LNCaP clone FGC (cell line): ENCODE results near the gene GGTA1.

Experiments used
- DNase-seq: peaks from one replicate; pipeline ENCODE4 v3.0.0-alpha.2; 2011; ENCODE audit warnings: low read depth
- H3K4me3 ChIP-seq: 2 replicates; pipeline ENCODE4 v1.5.1; 2011; ENCODE audit warnings: mild to moderate bottlenecking, low read depth, low read length, control low read depth
- TF ChIP-seq, protein P1 (sequence below): IDR thresholded peaks from 2 replicates; pipeline ENCODE4 v1.5.1; 2012; ENCODE audit warnings: mild to moderate bottlenecking; ENCODE audit not compliant: control insufficient read depth, insufficient read depth; ENCODE audit errors: extremely low read depth

GGTA1 gene

DNA sequence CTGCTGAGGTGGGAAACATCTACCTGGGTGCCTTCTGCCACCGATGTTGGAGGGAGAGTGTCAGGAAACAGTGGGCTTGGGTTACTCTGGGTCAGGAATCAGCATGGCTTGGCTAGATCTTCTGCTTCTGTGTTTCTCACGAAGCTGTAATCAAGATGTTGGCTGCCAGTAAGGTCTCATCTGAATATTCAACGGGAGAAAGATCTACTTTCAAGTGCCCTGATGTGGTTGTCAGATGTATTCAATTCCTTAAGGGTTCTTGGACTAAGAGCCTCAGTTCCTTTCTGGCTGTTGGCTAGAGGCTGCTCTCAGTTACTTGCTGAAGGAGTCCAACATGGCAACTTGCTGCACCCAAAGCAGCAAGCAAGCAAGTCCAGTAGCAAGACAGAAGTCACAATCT lies 87.7 kb downstream of the GGTA1 start:
- TF ChIP-seq, protein P1, sequence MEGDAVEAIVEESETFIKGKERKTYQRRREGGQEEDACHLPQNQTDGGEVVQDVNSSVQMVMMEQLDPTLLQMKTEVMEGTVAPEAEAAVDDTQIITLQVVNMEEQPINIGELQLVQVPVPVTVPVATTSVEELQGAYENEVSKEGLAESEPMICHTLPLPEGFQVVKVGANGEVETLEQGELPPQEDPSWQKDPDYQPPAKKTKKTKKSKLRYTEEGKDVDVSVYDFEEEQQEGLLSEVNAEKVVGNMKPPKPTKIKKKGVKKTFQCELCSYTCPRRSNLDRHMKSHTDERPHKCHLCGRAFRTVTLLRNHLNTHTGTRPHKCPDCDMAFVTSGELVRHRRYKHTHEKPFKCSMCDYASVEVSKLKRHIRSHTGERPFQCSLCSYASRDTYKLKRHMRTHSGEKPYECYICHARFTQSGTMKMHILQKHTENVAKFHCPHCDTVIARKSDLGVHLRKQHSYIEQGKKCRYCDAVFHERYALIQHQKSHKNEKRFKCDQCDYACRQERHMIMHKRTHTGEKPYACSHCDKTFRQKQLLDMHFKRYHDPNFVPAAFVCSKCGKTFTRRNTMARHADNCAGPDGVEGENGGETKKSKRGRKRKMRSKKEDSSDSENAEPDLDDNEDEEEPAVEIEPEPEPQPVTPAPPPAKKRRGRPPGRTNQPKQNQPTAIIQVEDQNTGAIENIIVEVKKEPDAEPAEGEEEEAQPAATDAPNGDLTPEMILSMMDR: no peak

DNA sequence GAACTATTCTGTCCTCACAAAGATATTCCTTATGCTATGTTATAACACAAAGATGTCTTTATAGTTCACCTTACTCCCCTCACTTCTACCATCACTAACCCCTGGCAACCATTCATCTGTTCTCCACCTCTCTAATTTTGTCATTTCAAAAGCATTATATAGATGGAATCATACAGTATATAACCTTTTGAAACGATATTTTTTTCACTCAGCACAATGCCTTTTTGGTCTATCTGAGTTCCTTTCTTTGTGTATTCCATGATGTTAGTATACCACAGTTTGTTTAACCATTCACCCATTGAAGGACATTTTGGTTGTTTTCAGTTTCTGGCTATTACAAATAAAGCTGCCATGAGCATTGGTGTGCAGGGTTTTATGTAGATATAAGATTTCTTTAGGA lies 93.7 kb downstream of the GGTA1 start:
- no peak for DNase-seq
- H3K4me3 ChIP-seq: no peak overlapping the region
- TF ChIP-seq, protein P1: no peak

More for the DNA sequence above, 87.7 kb downstream of the GGTA1 start:
- H3K4me3 ChIP-seq: no peak overlapping the region
- DNase-seq: no peak
